H9 (cell line): ENCODE results near the gene CABP7. TPM values are rescaled to one million over a fixed set of nuclear protein-coding genes. Genes with fewer than 3 reads are reported as not detected.

Source experiments
- DNase-seq: peaks from one replicate; pipeline ENCODE4 v3.0.0-alpha.2; 2017
- H2AFZ ChIP-seq: one replicate; pipeline ENCODE4 v1.6.1; 2013; ENCODE audit warnings: mild to moderate bottlenecking, low read length, control low read depth, moderate library complexity
- H2AK5ac ChIP-seq: 2 replicates; pipeline ENCODE4 v1.6.1; 2013; ENCODE audit warnings: low read length, control low read depth, mixed read lengths; ENCODE audit not compliant: insufficient read length
- H2BK120ac ChIP-seq: one replicate; pipeline ENCODE4 v1.6.1; 2013; ENCODE audit warnings: low read depth, mild to moderate bottlenecking, low read length, control low read depth, inconsistent platforms; ENCODE audit not compliant: poor library complexity, severe bottlenecking
- H2BK12ac ChIP-seq: 2 replicates; pipeline ENCODE4 v1.6.1; 2013; ENCODE audit warnings: low read length, control low read depth, mixed read lengths, low read depth; ENCODE audit not compliant: insufficient read length
- H2BK15ac ChIP-seq: 2 replicates; pipeline ENCODE4 v1.6.1; 2013; ENCODE audit warnings: low read depth, low read length, control low read depth
- H2BK20ac ChIP-seq: one replicate; pipeline ENCODE4 v1.6.1; 2013; ENCODE audit warnings: low read depth, mild to moderate bottlenecking, low read length, control low read depth, inconsistent platforms; ENCODE audit not compliant: poor library complexity, severe bottlenecking
- H2BK5ac ChIP-seq: 2 replicates; pipeline ENCODE4 v1.6.1; 2013; ENCODE audit warnings: low read length, control low read depth, mixed read lengths; ENCODE audit not compliant: insufficient read length
- H3K14ac ChIP-seq: 2 replicates; pipeline ENCODE4 v1.6.1; 2013; ENCODE audit warnings: low read length, control low read depth; ENCODE audit not compliant: insufficient read depth
- H3K18ac ChIP-seq: 2 replicates; pipeline ENCODE4 v1.6.1; 2013; ENCODE audit warnings: low read depth, mild to moderate bottlenecking, mixed read lengths, low read length, control low read depth; ENCODE audit not compliant: insufficient read length
- H3K23ac ChIP-seq: 2 replicates; pipeline ENCODE4 v1.6.1; 2013; ENCODE audit warnings: low read length, control low read depth, mixed read lengths, low read depth; ENCODE audit not compliant: insufficient read length
- H3K23me2 ChIP-seq: 2 replicates; pipeline ENCODE4 v1.6.1; 2013; ENCODE audit warnings: low read depth, mild to moderate bottlenecking, mixed read lengths, low read length, control low read depth; ENCODE audit not compliant: insufficient read length, poor library complexity, severe bottlenecking
- H3K27ac ChIP-seq: 2 replicates; pipeline ENCODE4 v1.5.1; 2013; ENCODE audit warnings: low read length, control low read depth, mixed read lengths, low read depth; ENCODE audit not compliant: insufficient read length
- H3K27me3 ChIP-seq: 2 replicates; pipeline ENCODE4 v1.6.1; 2013; ENCODE audit warnings: low read length, control low read depth, inconsistent platforms; ENCODE audit not compliant: insufficient read depth
- H3K4ac ChIP-seq: 2 replicates; pipeline ENCODE4 v1.6.1; 2013; ENCODE audit warnings: low read depth, mild to moderate bottlenecking, control low read depth, inconsistent platforms, low read length, moderate library complexity
- H3K4me1 ChIP-seq: 2 replicates; pipeline ENCODE4 v1.6.1; 2013; ENCODE audit warnings: low read length, control low read depth, inconsistent platforms; ENCODE audit not compliant: insufficient read depth
- H3K4me2 ChIP-seq: 2 replicates; pipeline ENCODE4 v1.6.1; 2013; ENCODE audit warnings: low read length, control low read depth, mixed read lengths; ENCODE audit not compliant: insufficient read length, insufficient read depth
- H3K56ac ChIP-seq: 2 replicates; pipeline ENCODE4 v1.6.1; 2013; ENCODE audit warnings: low read depth, mild to moderate bottlenecking, mixed read lengths, low read length, control low read depth; ENCODE audit not compliant: insufficient read length
- H3K79me1 ChIP-seq: 2 replicates; pipeline ENCODE4 v1.6.1; 2013; ENCODE audit warnings: low read depth, mild to moderate bottlenecking, moderate library complexity, low read length, control low read depth, inconsistent platforms; ENCODE audit not compliant: insufficient read depth, poor library complexity, severe bottlenecking
- H3K79me2 ChIP-seq: 2 replicates; pipeline ENCODE4 v1.6.1; 2013; ENCODE audit warnings: low read length, control low read depth, inconsistent platforms; ENCODE audit not compliant: insufficient read depth
- H3K9ac ChIP-seq: 2 replicates; pipeline ENCODE4 v1.6.1; 2013; ENCODE audit warnings: low read length, control low read depth, mixed read lengths; ENCODE audit not compliant: insufficient read length; ENCODE audit errors: extremely low read depth
- H3K9me3 ChIP-seq: one replicate; pipeline ENCODE4 v1.6.1; 2013; ENCODE audit warnings: low read depth, low read length, inconsistent platforms; ENCODE audit not compliant: control insufficient read depth
- H3T11ph ChIP-seq: one replicate; pipeline ENCODE4 v1.6.1; 2013; ENCODE audit warnings: mild to moderate bottlenecking, low read length, control low read depth, inconsistent platforms
- H4K20me1 ChIP-seq: one replicate; pipeline ENCODE4 v1.6.1; 2013; ENCODE audit not compliant: control insufficient read depth, insufficient read length, insufficient read depth
- H4K5ac ChIP-seq: 2 replicates; pipeline ENCODE4 v1.6.1; 2013; ENCODE audit warnings: low read depth, mild to moderate bottlenecking, mixed read lengths, low read length, control low read depth; ENCODE audit not compliant: insufficient read length
- H4K8ac ChIP-seq: replicated peaks from 2 replicates; pipeline ENCODE4 v1.6.1; 2013; ENCODE audit warnings: low read length, control low read depth, mixed read lengths, low read depth; ENCODE audit not compliant: insufficient read length
- H4K91ac ChIP-seq: 2 replicates; pipeline ENCODE4 v1.6.1; 2013; ENCODE audit warnings: low read depth, mild to moderate bottlenecking, moderate library complexity, mixed read lengths, low read length, control low read depth; ENCODE audit not compliant: insufficient read length
- H3K27ac Mint-ChIP-seq, 3 experiments: 2 replicates in 2 of 3; 3 replicates in 1 of 3; pipeline ENCODE4 v1.8.0; 2020 to 2021; ENCODE audit warnings: mixed read lengths in 3 of 3, mild to moderate bottlenecking in 1 of 3, moderate library complexity in 1 of 3
- H3K27me3 Mint-ChIP-seq: 2 replicates; pipeline ENCODE4 v1.8.0; 2021; ENCODE audit warnings: low read depth, mild to moderate bottlenecking, moderate library complexity, mixed read lengths
- H3K36me3 Mint-ChIP-seq, 3 experiments: 2 replicates in 2 of 3; 3 replicates in 1 of 3; pipeline ENCODE4 v1.8.0; 2020 to 2021; ENCODE audit warnings: low read depth in 3 of 3, mixed read lengths in 3 of 3; ENCODE audit not compliant: insufficient read depth in 1 of 3
- H3K4me1 Mint-ChIP-seq, 2 experiments: 2 replicates each; pipeline ENCODE4 v1.8.0; 2020; ENCODE audit warnings: mixed read lengths in 2 of 2
- H3K4me3 Mint-ChIP-seq, 2 experiments: 2 replicates in 1 of 2; 3 replicates in 1 of 2; pipeline ENCODE4 v1.8.0; 2020 to 2021; ENCODE audit warnings: mild to moderate bottlenecking in 2 of 2, mixed read lengths in 2 of 2, moderate library complexity in 1 of 2
- H3K9me3 Mint-ChIP-seq, 2 experiments: 2 replicates in 1 of 2; 3 replicates in 1 of 2; pipeline ENCODE4 v1.8.0; 2020; ENCODE audit warnings: mild to moderate bottlenecking in 2 of 2, mixed read lengths in 2 of 2, moderate library complexity in 1 of 2
- CTCF ChIP-seq: fragments of 200-600 bp; sonication (generic); conservative IDR thresholded peaks from 3 replicates; pipeline ENCODE4 v1.8.0; 2021; ENCODE audit warnings: antibody characterized with exemption, mild to moderate bottlenecking
- WGBS: extraction: QIAGEN DNeasy Blood & Tissue Kit; methylation state at CpG from one replicate; pipeline ENCODE4 v1.1.7; 2013; ENCODE audit warnings: missing lambda C conversion rate, low lambda C conversion rate, mixed read lengths; ENCODE audit not compliant: insufficient read length; ENCODE audit errors: extremely low coverage; 5-methylcytosine and 5-hydroxymethylcytosine counted together
- total RNA-seq: library from RNA; stranded (reverse); gene quantifications from 2 replicates; pipeline ENCODE4 v1.2.1, GENCODE V29; 2021

CABP7 gene
- total RNA-seq, 1 experiment from 2014 or later = 0.83 TPM

GRCh38 chr22:29744902-29745301, 25.1 kb downstream of the CABP7 start:
- no peaks in the 10 kb centered on the region for H3K9me3 ChIP-seq
- H3K23ac ChIP-seq = no peak overlapping the region
- no peak overlapping the region for H3K27ac ChIP-seq
- H2BK12ac ChIP-seq = no peak overlapping the region
- H3K4me2 ChIP-seq = no peak overlapping the region
- DNase-seq = no peak
- no peaks in the 10 kb centered on the region for H3K4me1 ChIP-seq
- no peak overlapping the region for H4K8ac ChIP-seq
- no peak overlapping the region for H3K9ac ChIP-seq
- H3T11ph ChIP-seq = no peak overlapping the region
- no peak overlapping the region for H3K14ac ChIP-seq
- no peak overlapping the region for H2BK15ac ChIP-seq
- no peak overlapping the region for H2BK20ac ChIP-seq
- no peak overlapping the region for H2BK120ac ChIP-seq
- no peak overlapping the region for H4K5ac ChIP-seq
- H3K4me1 Mint-ChIP-seq = peaks cover 4 to 6% of the 10 kb centered on the region in 2 experiments
- H3K27ac Mint-ChIP-seq = no peak overlapping the region
- H3K36me3 Mint-ChIP-seq = peaks cover 3 to 4% (median 3%) of the 10 kb centered on the region in 3 experiments; a peak in 5 of 7 replicates
- no peaks in the 10 kb centered on the region for H3K27me3 Mint-ChIP-seq
- H3K18ac ChIP-seq = no peak overlapping the region
- no peak overlapping the region for H2AK5ac ChIP-seq
- no peak overlapping the region for H3K4me3 Mint-ChIP-seq
- no peaks in the 10 kb centered on the region for H3K27me3 ChIP-seq
- no peaks in the 10 kb centered on the region for H3K9me3 Mint-ChIP-seq
- no peak for TF ChIP-seq CTCF
- no peak overlapping the region for H2AFZ ChIP-seq
- H3K4ac ChIP-seq = no peak overlapping the region
- H3K79me1 ChIP-seq = no peaks in the 10 kb centered on the region
- WGBS = no CpG with 5 or more reads among the region's 8 CpGs
- no peaks in the 10 kb centered on the region for H3K79me2 ChIP-seq
- peaks cover 4% of the 10 kb centered on the region for H3K23me2 ChIP-seq
- no peak overlapping the region for H4K91ac ChIP-seq
- no peaks in the 10 kb centered on the region for H4K20me1 ChIP-seq
- no peak overlapping the region for H3K56ac ChIP-seq
- no peak overlapping the region for H2BK5ac ChIP-seq
